ENCODE measurements around the gene STK33. TPM values are rescaled to one million over a fixed set of nuclear protein-coding genes. Genes with fewer than 3 reads are reported as not detected.

Gene STK33
- total RNA-seq, 1 donor, result 1.1 TPM

- H3K4me3 ChIP-seq (ENCODE audit: low read depth, low read length), result no peak overlapping the region
- TF ChIP-seq CTCF (IDR thresholded peaks at IDR 0.05; ENCODE audit: insufficient read depth, low read length), result no peak
- no peak for DNase-seq (ENCODE audit: low read depth)
Observed at GRCh38 chr11:8383627-8384026, 210.4 kb downstream of the STK33 start.

DNA sequence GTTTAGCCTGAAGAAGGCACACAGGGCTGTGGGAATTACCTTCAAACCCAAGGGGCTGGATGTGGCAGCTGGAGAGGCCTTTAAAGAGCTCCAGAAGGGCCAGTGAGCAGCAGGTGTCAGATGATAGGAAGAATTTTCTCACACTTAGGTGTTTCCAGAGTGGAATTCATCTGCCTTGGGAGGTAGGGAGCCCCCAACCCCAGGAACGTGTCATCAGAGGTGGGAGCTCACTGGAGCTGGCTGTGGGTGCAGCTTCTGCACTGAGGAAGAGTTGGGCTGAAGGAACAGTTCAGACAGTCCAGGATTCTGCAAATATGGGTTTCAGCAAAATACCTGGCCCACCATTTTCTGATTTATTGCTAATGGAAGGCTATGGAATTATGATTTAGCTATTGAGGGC, 210.8 kb downstream of the STK33 start:
- no peak for DNase-seq (ENCODE audit: low read depth)
- TF ChIP-seq CTCF (IDR thresholded peaks at IDR 0.05; ENCODE audit: insufficient read depth, low read length), result no peak
- no peak overlapping the region for H3K4me3 ChIP-seq (ENCODE audit: low read depth, low read length)

GRCh38 chr11:8382436-8383053, 211.5 kb downstream of the STK33 start:
- no peak for DNase-seq (ENCODE audit: low read depth)
- no peak overlapping the region for H3K4me3 ChIP-seq (ENCODE audit: low read depth, low read length)
- TF ChIP-seq CTCF (IDR thresholded peaks at IDR 0.05; ENCODE audit: insufficient read depth, low read length), result no peak

GRCh38 chr11:8381871-8382396, 212.1 kb downstream of the STK33 start:
- no peak for TF ChIP-seq CTCF (IDR thresholded peaks at IDR 0.05; ENCODE audit: insufficient read depth, low read length)
- H3K4me3 ChIP-seq (ENCODE audit: low read depth, low read length), result no peak overlapping the region
- DNase-seq (ENCODE audit: low read depth), result no peak

GRCh38 chr11:8381343-8381742, 212.7 kb downstream of the STK33 start:
- no peak for TF ChIP-seq CTCF (IDR thresholded peaks at IDR 0.05; ENCODE audit: insufficient read depth, low read length)
- no peak overlapping the region for H3K4me3 ChIP-seq (ENCODE audit: low read depth, low read length)
- no peak for DNase-seq (ENCODE audit: low read depth)

GRCh38 chr11:8375932-8376331, 218.1 kb downstream of the STK33 start:
- DNase-seq (ENCODE audit: low read depth), result no peak
- TF ChIP-seq CTCF (IDR thresholded peaks at IDR 0.05; ENCODE audit: insufficient read depth, low read length), result no peak
- H3K4me3 ChIP-seq (ENCODE audit: low read depth, low read length), result no peak overlapping the region

DNA sequence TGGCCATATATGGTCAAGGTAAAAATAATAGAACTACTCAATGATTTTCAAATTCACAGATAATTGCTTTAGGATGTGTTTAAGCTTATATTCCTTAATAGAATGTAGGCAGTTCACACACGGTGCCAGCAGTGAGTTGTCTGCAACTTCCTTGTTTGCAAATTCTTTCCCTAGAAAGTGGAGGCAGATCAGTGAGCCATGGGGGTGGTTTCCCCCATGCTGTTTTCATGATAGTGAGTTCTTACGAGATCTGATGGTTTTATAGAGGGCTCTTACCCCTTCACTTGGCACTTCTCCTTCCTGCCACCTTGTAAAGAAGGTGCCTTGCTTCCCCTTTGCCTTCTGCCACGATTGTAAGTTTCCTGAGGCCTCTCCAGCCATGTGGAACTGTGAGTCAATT, 218.6 kb downstream of the STK33 start:
- no peak overlapping the region for H3K4me3 ChIP-seq (ENCODE audit: low read depth, low read length)
- no peak for TF ChIP-seq CTCF (IDR thresholded peaks at IDR 0.05; ENCODE audit: insufficient read depth, low read length)
- DNase-seq (ENCODE audit: low read depth), result no peak
